ENCODE results near the gene BRD3.
"Not testable (repeated sequence)": the region's sequence is repeated elsewhere in the genome, so short reads cannot be mapped to it uniquely, and the experiment has no call there.

The BRD3 gene

DNA sequence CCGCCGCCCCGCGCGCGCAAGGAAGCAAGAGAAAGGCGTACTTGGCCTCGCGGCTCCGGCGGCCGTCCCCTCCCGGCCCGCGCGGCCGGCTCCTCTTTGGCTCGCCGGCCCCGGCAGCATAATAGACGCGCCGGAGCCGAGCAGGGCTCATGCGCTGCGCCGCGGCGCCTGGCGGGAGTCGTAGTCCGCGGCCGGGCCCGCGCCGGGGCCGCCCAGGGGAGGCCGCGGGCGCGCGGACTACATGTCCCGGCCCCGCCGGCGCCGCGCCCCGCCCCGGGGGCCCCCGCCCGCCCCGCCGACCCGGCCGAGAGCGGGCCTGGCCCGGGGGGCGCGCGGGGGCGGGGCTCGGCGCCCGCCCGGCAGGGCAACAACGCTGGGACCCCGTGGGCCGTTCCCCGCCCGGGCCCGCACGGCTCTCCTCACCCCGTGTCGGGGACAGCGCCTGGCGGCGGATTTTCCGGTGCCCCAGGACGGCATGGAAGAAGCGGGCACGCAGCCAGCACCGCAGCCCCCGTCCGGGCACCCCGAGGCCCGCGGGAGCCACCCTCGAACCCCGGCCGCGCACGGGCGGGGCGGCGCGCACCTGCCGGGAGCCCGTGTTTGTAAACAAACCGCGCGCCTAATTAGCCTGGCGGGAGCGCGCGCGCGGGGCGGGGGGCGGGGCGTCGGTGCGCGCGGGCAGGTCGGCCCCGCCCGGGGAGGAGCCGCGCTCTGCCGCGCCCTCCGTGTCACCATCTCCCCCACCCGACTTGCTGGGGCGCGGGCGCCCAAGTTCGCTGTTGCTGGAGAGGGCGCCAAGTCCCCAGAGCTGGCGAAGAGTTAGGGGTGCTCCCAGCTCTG lies at the start of gene BRD3:
Gene BRD3 (minus strand): TSS at position 123 of the 840 bp plus-strand sequence. CDS start 14,549 bp downstream, outside the sequence.
- peak; percentile 93 for DNase-seq

DNA sequence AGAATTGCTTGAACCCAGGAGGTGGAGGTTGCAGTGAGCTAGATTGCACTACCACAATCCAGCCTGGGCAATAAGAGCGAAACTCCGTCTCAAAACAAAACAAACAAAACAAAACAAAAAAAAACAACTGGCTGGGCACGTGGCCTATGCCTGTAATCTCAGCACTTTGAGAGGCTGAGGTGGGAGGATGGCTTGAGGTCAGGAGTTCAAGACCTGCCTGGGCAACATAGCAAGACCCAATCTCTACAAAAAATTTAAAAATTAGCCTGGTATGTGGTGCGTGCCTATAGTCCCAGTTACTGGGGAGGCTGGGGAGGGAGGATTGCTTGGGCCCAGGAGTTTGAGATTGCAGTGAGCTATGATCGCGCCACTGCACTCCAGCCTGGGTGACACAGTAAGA lies 44.7 kb upstream of the BRD3 start:
- DNase-seq = no peak

DNA sequence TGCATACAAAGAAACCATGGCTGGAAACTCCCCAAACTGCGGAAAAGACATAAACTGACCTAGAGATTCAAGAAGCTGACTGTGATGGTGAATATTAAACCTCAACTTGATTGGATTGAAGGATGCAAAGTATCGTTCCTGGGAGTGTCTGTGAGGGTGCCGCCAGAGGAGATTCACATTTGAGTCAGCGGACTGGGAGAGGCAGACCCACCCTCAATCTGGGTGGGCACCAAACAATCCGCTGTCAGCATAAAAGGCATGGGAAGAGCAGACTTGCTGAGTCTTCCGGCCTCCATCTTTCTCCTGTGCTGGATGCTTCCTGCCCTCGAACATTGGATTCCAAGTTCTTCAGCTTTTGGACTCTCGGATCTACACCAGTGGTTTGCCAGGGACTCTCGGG lies 43.2 kb upstream of the BRD3 start:
- DNase-seq = no peak

DNA sequence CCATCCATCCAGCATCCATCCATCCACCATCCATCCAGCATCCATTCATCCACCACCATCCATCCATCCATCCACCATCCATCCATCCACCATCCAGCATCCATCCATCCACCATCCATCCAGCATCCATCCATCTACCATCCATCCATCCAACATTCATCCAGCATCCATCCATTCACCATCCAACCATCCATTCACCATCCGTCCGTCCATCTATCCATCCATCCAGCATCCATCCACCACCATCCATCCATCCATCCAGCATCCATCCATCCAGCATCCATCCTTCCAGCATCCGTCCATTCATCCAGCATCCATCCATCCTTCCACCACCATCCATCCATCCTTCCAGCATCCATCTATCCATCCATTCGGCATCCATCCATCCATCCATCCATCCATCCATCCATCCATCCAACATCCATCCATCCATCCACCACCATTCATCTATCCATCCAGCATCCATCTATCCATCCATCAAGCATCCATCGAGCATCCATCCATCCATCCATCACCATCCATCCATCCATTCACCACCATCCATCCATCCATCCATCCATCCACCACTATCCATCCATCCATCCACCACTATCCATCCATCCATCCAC lies 35.7 kb upstream of the BRD3 start:
- DNase-seq = no peak

DNA sequence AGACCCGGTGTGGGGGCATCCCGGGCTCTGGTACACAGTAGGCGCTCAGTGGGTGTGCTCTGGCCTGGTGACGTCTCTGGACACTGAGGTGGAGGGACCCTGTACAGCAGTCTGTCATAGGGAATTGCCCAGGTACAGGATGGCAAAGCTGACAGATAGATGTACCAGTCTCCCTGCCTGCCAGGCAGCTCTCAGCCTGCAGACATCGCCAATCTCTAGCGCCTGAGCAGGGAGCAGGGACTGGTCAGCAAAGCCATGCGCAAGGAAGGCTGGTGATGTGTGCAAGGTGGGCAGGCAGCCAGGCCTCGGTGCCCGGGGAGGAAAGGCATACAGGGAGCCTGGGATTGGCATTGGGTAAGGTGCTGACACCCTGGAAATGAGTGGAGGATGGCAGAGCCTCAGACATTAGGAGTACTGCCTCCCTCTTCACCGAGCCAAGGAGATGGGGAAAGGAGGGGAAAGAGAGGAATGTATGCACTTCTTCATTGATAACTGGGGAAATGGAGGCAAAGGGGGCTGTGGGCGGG lies 33.9 kb upstream of the BRD3 start:
- no peak for DNase-seq

DNA sequence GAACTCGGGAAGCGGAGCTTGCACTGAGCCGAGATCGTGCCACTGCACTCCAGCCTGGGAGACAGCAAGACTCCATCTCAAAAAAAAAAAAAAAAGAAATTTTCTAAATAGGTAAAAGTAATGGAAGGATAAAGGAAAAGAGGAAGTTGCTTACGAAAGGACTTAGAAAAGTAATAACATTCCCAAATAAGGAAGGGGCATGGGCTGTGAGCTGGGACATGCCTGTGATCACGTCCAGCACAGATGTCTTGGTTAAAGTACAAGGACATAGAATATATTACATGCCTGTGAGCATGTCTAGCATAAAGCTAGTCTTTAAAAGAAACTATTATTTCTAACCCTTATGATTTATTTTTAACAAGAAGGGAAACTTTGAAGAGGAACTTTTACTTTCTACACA lies 33.3 kb upstream of the BRD3 start:
- DNase-seq = not testable (repeated sequence)

DNA sequence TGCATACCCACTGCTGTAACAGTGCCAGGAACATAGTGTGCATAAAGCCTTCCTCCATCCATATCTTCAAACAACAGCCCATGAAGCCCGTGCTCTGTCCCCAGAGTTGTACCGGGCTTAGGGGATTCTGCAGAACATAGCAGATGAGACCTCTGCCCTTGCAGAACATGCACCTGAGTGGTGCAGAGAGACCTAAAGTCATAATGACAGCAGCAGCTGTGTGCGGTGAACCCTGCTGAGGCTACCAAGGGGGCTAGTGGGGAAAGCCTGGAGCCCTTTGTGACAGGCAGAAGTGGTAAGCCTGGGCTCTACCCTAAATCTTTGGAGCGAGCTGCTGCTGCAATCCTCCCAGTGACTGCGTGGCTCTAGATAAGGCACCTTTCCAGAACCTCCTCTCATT lies 32.2 kb upstream of the BRD3 start:
- DNase-seq = no peak

DNA sequence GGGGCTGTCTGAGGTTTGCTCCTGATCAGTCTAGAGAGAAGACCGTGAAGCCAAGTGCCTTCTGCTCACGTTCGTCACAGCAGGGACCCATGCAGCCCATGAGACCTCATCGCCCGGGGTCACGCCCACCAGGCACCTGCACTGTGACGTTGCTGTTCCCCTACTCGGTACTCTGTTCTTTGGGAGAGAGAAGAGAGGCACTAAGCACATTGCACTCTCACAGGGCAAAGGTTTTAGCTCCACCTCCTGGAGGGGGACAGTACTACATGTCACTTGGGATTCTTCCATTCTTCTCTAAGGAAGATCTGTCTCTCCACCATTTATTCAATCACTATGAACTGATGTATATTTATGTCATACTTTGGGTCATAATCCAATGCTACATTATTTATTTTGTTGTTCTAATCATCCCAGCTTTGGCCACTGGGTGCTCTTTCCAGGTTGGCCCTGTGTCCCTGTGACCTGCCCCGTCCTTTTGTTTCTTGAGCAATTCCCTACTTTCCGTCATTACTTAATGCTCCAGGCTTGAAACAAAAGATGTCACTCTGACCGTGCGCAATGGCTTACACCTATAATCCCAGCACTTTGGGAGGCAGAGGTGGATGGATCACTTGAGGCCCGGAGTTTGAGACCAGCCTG lies 31.4 kb upstream of the BRD3 start:
- DNase-seq = peak; percentile 27

DNA sequence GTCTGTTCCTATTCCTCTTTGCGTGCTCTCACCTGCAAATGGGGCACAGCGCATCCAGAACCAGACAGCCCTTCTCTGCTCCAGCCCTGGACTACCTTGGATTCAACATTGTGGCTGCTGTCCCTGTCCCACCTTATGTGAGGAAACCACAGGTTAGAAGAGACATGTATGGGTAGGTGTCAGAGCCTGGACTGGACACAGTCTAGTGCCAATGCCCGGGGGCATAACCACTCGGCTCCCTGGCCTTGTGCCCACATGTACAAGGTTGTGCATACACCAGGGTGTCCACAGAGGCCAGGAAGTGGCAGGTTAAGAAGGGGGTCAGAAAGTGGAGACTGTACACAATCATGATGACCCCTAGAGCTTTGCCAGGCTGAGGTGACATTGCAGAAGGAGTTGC lies 22.1 kb upstream of the BRD3 start:
- no peak for DNase-seq

DNA sequence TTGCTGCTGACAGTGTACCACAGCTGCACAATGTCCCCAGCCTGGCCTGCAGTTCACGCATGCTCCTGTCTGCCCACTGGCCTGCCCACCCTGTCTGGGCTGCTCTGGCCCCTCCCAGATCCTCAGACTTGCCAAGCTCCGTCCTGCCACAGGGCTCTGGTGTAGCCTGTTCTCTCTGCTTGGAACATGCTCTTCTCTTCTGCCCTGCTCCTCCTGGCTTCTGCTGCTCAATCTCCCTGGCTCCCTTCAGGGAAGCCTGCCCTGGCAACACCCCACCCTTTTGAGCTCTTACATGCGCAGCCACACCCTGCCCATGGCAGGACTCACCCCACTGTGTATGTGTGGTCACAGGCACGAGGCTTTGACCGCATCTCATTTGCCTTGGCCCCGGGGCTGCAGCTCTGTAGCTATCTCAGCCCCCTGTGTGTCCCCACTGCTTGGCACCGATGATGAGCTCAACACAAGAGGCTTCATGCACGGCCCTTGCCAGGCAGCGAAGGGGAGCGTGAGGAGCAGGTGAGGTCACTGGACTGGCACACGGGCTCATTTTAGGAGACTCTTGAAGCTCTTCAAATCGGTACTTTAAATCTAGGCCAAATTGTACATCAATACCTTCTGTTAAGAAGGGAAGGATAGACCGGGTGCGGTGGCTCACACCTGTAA lies 20.4 kb upstream of the BRD3 start:
- no peak for DNase-seq

DNA sequence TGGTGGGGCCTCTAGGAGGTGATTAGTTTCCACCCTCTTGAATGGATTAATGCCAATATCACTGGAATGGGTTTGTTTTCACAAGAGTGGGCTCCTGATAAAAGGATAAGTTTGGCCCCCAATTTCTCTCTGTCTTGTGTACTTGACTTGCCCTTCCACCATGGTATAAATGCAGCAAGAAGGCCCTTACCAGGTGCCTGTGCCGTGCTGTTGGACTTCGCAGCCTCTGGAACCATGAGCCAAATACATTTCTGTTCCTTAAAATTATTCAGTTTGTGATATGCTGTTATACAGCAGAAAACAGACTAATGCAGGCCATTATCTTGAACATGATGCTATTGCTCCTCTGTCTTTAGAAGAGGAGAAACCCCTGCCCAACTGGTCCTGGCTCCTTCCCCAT lies 17.8 kb upstream of the BRD3 start:
- DNase-seq = no peak

DNA sequence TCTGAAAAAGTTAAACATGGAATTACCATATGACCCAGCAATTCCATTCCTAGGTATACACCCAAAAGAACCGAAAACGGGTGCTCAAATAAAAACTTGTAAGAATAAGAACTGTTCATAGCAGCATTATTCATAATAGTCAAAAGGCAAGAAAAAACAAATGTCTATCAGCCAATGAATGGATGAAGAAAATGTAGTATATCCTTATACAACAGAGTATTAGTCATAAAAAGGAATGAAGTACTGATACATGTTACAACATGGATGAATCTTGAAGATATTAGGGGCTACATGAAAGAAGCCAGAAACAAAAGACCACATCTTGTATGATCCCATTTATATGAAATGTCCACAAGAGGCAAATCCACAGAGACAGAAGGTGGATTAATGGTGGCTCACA lies 15.6 kb upstream of the BRD3 start:
- no peak for DNase-seq

DNA sequence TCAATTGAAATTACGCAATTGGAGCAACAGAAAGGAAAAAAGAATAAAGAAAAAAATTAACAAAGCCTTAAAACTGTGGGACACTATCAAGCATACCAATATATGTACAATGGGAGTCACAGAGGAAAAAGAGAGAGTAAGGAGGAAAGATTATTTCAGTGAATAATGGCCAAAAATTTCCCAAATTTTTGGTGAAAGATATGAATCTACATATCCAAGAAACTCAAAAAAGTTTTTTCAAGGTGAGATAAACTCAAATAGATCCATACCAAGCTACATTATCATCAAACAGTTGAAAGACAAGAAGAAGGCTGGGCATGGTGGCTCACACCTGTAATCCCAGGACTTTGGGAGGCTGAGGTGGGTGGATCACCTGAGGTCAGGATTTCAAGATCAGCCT lies 8.8 kb upstream of the BRD3 start:
- DNase-seq = no peak

DNA sequence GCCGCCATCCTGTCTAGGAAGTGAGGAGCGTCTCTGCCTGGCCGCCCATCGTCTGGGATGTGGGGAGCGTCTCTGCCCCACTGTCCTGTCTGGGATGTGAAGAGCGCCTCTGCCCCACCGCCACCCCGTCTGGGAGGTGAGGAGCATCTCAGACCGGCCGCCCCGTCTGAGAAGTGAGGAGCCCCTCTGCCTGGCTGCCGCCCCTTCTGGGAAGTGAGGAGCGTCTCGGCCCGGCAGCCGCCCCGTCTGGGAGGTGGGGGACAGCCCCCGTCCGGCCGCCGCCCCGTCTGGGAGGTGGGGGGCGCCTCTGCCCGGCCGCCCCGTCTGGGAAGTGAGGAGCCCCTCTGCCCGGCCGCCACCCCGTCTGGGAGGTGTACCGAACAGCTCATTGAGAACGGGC lies 7.9 kb upstream of the BRD3 start:
- not testable (repeated sequence) for DNase-seq

DNA sequence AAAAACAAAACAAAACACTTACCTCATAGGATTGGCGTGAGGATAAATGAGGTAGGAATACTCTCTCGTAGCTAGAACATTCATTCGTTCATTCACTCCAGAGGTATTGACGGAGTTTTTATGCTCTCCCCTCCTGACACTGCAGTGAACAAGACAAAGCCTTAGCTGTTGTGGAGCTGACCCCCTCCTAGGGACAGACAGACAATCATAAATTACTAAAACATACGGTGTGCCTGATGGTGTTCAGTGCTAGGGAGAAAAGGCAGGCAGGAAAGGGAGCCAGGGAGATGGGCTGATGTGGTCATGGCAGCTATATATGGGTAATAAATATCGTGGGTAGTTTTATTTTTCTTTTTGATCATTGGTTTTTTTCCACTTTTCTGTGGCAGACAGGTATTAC lies 5.7 kb upstream of the BRD3 start:
- no peak for DNase-seq

DNA sequence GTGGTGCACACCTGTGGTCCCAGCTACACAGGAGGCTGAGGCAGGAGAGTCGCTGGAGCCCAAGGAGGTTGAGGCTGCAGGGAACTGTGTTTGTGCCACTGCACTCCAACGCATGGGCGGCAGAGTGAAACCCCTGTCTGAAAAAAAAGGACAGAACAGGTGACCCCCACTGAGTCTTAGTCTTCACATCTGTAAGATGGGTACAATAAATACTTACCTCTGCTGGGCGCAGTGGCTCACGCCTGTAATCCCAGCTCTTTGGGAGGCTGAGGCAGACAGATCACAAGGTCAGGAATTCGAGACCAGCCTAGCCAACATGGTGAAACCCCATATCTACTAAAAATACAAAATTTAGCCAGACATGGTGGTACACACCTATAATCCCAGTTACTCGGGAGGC lies 4.9 kb upstream of the BRD3 start:
- not testable (repeated sequence) for DNase-seq

DNA sequence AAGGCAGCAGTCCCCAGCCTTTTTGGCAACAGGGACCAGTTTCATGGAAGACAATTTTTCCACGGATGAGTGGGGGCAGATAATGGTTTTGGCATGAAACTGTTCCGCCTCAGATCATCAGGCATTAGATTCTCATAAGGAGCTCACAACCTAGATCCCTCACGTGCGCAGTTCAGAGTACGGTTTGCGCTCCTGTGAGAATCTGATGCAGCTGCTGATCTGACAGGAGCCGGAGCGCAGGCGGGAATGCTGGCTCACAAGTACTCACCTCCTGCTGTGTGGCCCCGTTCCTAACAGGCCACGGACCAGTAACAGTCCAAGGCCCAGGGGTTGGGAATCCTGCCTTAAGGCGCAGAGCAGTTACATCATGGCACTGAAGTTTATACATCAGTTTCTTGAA lies 3.3 kb upstream of the BRD3 start:
- DNase-seq = no peak

DNA sequence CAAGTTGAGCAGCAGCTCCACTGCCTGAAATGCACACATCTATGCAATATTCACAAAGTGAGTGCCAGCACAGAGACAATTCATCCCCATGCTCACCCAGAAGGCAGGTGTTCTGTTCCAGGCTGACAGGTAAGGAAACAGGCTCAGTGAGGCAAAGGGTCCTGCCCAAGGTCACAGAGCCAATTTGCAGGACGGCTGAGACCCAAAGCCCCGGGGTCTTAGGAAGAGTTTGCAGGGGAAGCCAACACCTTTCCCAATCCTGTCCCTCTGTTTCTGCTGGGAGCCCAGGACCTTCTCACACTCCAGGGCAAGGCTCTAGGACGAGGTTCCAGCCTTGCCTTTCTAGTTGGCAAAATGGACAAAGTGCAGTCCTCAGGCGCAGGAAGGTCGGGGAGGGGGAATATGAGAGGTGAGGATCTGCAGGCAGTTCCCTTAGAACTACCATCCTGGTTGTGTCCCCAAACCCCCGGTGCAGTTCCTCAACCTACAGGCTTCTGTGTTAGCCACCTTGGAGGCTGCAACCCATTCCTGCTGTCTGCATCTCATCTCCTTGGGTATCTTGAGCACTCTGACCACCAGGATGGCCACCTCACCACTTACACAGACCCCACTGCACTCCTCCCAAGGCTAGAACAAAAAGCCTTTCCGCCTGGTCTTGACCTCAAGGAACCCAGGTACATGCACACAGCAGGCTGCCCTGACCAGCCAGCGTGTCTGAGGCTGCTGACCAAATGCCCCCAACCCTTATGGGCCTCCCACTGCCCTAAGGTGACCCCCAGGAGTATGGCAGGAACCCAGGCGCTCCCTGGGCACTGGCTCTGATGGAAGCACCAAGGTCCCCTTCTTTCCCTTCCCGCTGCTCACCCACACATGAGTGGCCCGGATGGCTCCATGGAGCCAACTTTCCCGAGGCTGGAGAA lies 1.9 kb upstream of the BRD3 start:
- no peak for DNase-seq

DNA sequence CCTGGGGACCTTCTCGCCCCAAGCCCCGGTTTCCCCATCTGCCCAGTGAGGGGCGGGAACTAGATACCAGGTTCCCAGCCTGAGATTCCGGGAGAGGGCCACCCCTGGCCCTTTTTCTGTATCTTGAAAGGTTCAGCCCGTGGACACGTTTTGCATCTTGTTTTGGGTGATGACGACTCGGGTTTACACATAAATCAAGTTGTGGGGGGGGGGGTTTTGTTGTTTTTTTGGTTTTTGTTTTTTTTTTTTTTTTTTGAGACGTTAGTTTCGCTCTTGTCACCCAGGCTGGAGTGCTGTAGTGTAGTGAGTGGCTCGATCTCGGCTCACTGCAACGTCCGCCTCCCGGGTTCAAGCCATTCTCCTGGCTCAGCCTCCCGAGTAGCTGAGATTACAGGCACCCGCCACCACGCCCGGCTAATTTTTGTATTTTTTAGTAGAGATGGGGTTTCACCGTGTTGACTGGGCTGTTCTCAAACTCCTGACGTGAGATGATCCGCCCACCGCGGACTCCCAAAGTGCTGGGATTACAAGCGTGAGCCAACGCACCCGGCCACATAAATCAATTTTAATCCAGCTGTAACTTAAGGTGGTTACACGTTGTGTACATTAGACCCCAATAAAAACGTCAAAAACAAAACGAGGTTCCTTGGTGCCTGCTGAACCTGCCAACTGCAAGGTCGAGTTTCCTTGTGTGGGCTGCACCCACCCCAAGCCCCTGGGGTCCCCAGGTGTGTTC lies 1.1 kb upstream of the BRD3 start:
- DNase-seq = no peak

DNA sequence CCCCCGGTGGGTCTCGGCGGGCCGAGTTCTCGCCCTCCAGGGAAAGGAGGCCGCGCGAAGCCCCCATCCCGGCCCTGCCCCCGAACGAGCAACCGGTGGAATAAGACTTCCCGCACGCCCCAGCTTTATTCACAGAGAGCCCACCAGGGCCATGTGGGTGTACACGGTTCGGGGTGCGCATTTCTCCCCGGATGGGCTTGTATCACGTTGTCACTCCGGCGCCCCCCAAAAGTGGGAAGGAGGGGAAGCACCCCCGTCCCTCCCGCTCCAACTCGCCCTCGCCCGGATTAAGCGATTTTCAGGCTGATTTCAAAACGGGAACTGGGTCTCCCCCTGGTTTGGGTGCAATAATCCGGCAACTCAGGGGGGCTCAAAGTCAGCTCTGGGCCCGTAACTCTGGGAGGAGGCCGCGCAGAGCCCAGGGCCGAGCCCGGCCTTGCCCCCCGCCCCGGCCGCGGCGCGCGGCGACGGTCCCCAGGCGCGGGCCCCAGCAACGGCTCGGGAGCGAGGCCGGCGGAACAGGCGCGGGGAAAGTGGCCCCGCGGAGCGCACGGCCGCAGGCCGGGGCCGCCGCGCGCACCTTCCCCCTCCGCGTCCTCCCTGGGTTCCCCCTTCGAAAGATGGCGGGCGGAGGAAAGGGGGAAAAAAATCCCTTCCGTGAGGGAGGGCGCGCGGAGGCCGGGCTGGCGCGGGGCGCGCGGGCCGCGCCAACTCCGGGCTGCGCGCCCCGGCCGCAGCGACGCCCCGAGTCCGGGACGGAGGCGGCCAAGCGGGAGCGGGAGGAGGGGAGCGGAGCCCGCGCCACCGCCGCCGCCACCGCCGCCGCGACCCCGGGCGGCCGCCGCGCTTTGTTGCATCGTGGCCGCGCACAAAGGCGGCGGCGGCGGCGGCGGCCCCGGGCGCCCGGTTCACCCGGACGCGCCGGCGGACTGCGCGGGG lies 644 bp downstream of the BRD3 start:
- no peak for DNase-seq

Data from NCI-H345 (cell line).